NCI-H146 (cell line): Measurements from ENCODE around the gene PEX5.
"Not testable (repeated sequence)": the region's sequence is repeated elsewhere in the genome, so short reads cannot be mapped to it uniquely, and the experiment has no call there.

ENCODE experiments used
- DNase-seq: peaks from one replicate; lab custom pipeline; 2025; lab: John Stamatoyannopoulos, UW

The PEX5 gene

DNA sequence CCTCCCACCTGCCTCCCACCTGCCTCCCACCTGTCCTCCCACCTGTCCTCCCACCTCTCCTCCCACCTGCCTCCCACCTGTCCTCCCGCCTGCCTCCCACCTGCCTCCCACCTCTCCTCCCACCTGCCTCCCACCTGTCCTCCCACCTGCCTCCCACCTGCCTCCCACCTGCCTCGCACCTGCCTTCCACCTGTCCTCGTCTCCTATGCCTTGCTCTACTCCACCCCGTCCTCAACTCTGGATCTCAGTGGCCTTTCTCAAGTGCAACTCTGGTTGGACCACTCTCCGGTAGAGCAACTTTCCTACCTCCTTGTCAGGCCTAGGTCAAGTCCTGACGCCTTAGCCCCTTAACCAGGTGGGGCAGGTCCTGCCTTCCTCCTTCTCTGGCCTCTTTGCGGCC is 29.3 kb upstream of the PEX5 start:
- no peak for DNase-seq

- DNase-seq, result no peak
Observed at GRCh38 chr12:7161327-7161726, 28.2 kb upstream of the PEX5 start.

DNA sequence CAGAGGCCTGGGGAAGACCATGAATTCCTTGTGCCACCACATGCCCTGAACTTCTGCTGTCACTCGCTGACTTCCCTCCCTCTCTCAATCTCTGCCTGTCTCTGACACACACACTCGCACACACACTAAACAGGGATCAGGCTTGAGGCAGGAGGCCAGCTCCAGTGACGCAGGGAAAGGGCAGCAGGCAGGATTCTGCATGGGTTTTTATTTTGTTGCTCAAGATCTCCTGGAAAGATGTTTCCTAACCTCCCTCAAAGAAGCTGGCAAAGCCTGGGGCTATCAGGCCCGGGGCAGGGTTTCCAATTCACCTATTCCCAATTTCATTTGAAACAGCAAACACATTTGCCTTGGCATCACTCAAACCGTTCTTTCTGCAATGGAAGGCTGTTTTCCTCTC is 27.7 kb upstream of the PEX5 start:
- DNase-seq, result no peak

- DNase-seq, result peak; percentile 98
Observed at GRCh38 chr12:7162691-7163114, 26.8 kb upstream of the PEX5 start.

GRCh38 chr12:7169951-7170350 is 19.5 kb upstream of the PEX5 start:
- no peak for DNase-seq

DNA sequence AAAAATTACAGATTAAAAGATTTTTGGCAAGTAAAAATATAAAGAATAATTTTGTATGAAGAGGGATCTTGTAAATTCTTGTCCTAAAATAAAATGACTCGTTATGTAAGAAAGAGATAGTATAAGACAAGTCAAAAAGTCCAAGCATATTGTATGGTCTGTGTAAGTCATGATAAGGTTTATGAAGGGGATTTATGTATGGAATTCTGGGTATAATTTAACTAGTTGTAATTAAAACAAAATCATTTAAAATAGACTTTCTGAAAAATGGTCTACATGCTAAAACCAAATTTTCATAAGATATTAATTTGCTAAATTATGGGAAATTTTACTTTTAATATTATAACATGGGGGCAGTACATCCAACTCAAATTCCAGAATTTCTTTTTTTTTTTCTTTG is 17.6 kb upstream of the PEX5 start:
- DNase-seq, result no peak

- no peak for DNase-seq
Observed at GRCh38 chr12:7175493-7175892, 14.0 kb upstream of the PEX5 start.

DNA sequence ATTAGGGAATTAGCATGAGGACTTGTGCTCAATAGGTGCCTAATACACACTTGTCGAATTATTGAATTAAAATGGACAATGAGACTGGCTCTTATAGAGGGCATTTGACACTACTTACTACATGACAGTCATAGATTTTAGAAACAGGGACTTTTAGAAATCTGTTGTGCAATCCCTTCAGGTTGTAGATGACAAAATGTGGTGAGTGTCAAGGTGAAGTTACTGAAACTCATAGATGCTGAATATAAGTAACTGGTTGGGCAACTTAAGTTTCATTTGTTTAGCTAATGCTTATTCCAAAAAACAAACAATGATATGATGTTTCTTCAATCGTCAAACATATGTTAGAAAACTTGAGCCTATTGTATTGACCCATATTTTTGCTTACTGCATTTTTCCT is 12.9 kb upstream of the PEX5 start:
- DNase-seq, result no peak

DNA sequence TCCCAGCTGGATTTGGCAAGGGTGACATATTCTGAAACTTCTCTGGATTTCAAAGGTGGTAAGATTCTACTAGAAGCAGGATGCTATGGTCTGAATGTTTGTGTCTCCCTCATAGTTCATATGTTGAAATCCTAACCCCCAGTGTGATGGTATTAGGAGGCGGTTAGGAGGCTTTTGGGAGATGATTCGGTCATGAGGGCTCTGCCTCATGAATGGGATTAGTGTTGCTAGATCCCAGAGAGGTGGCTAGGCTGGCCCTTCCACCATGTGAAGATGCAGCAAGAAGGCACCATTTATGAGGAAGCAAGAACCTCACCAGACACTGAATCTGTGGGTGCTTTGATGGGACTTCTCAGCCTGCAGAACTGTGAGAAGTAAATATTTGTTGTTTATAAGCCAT is 11.0 kb upstream of the PEX5 start:
- DNase-seq, result no peak

DNA sequence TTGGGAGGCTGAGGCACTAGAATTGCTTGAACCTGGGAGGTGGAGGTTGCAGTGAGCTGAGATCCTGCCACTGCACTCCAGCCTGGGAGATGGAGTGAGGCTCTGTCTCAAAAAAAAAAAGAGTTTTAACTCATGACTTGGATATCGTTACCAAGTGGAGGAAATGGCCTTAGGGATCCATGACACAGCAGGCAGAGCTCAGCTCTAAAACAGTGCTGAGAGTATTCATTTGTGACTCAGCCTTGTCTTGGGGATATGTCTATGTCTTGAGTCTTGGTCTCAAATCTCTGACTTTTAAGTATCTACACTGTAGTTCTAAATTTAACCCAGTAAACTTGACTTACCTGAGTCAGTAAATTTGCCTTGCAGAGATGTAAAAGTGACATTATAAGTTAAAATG is 8.8 kb upstream of the PEX5 start:
- no peak for DNase-seq

DNA sequence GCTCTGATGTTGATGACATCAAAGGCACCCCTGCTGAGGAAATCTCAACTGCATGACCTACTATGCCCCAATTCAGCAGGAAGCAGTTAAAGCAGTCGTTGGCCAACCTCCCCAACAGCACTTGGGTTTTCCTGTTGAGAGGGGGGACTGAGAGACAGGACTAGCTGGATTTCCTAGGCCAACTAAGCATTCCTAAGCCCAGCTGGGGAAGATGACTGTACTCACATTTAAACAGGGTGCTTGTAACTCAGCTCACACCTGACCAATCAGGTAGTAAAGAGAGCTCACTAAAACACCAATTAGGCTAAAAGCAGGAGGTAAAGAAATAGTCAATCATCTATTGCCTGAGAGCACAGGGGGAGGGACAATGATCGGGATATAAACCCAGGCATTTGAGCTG is 3.4 kb upstream of the PEX5 start:
- not testable (repeated sequence) for DNase-seq

DNA sequence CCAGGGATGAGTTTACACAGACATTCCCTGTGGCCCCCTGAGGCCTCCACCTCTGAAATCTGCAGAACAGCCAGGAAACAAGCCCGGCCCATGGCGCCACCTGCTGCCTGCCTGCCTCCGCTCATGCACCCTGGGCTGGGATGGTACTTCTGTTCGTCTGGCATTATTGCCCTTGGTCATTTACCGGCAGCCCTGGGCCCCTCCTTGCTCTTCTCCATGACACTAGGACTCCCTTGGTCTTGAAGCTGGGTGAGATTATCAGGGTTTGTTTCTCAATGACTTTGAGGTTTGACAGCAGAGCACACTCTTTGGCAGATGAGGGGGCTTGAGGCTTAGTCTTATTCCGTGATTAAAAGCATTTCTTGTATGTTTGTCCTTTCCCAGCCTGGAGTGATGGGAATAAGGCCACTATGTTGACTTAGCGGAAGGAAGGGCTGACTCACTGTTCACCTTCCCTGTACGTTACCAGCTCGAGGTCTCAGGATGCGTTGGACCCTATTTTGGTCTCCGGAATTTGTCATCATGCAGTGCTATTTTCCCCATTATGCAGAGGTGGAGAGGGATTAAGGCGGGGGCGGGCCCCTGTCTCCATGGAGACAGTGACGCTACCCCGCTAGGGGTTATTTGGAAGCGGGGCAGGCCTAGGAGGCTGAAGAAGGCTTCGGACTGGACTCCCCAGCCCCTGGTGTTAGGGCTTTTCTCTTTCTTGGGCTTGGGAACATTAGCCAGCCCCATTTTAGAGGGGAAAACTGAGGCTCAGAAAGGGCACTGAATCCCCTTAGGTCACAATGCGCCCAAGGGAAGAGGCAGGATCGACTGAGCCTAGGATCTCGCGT is 706 bp upstream of the PEX5 start:
- peak; percentile 85 for DNase-seq

- DNase-seq, result peak; percentile 72
Observed at GRCh38 chr12:7190268-7191055, 976 bp downstream of the PEX5 start.

GRCh38 chr12:7193674-7194073 is 4.2 kb downstream of the PEX5 start:
- DNase-seq, result no peak

- no peak for DNase-seq
Observed at GRCh38 chr12:7197841-7198240, 8.4 kb downstream of the PEX5 start.

GRCh38 chr12:7203109-7203508 is 13.6 kb downstream of the PEX5 start:
- no peak for DNase-seq

DNA sequence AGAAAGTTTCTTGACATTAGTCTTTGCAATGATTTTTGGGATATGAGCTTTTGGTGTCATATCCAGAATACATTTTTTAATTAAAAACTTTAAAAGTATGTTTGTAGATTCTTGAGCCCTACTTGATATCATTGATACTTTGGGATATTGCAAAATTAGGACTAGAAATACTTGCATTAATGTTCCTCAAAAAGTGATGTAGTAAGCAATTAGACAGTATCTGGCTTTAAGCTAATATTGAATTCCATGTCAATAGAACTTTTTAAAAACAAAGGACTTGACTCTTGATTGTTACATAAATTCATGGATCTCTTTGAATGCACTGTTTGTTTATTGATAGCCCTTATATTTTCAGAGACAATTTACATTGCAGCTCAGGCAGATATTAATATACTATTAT is 15.6 kb downstream of the PEX5 start:
- no peak for DNase-seq

- no peak for DNase-seq
Observed at GRCh38 chr12:7206691-7207090, 17.2 kb downstream of the PEX5 start.

GRCh38 chr12:7207866-7208625 is 18.6 kb downstream of the PEX5 start:
- DNase-seq, result no peak

DNA sequence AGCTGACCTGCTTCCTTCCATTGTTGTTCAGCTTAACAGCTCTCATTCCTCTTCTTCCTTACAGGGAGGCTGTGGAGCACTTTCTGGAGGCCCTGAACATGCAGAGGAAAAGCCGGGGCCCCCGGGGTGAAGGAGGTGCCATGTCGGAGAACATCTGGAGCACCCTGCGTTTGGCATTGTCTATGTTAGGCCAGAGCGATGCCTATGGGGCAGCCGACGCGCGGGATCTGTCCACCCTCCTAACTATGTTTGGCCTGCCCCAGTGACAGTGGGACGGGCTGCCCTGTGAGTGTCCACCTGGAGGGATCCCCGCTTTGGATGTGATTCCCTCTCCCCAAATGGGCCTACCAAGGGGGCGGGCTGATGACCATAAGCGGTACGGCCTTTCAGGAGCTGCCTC is 20.5 kb downstream of the PEX5 start:
- DNase-seq, result no peak

DNA sequence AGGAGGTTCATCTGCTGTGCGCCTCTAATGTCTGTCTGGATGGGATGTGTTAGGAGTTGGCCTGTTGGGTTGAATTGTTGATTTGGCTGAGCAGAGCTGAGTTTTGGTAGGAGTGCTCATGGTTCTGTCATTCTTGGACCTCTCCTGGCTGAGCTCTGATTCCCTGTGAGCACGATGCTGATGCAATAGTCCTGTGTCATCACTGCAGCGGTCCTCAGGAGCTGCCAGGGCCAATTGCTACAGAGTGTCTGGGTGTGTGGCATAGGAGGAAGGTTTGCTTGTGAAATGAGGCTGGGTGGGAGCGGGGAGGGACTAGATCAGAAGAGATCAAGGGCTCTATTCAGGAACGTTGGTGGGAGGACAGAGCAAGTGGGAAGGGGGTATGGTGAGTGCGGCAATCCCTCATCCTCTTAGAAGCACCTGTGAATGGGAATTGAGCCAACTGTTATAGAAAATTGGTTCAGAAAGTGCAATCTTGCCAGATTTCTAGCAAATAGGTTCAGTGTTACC is 21.2 kb downstream of the PEX5 start:
- no peak for DNase-seq

DNA sequence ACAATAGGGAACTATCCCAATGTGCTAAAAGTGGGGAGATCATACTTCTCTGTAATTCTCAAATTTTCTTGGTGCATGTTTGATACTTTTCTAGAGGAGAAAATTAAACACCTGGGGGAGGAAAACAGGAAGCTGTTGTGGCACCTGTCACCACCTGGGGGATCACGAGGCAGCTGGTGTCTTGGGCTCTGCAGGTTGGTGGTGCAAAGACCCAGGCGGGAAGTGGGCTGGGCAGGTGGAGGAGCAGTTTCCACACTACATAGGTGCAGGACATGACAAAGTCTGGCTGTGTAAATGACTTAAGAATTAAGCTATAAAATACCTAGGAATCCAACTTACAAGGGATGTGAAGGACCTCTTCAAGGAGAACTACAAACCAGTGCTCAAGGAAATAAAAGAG is 23.2 kb downstream of the PEX5 start:
- DNase-seq, result no peak
